Measurements from ENCODE around the gene GLIS1.

GLIS1 gene

DNA sequence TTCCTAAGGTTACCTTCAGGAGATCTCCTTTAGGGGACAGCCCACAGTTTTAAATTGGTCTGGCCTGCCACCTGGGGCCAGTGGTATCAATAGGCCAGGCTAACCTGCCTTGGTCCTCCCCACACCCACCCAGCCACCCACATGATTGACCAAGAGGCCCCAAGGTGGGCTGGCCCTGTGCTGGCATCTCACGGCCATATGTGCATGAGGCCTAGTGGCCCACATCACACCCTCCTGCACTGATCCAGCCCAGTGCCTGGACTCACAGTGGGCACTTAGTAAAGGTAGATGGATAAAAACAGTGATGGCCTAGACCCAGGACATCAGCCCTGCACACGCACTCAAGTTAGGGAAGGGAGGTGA is 197.7 kb downstream of the GLIS1 start:
- in situ Hi-C loops (cut with MboI; ENCODE audit: low sequenced_read_pairs) = no loop called here

DNA sequence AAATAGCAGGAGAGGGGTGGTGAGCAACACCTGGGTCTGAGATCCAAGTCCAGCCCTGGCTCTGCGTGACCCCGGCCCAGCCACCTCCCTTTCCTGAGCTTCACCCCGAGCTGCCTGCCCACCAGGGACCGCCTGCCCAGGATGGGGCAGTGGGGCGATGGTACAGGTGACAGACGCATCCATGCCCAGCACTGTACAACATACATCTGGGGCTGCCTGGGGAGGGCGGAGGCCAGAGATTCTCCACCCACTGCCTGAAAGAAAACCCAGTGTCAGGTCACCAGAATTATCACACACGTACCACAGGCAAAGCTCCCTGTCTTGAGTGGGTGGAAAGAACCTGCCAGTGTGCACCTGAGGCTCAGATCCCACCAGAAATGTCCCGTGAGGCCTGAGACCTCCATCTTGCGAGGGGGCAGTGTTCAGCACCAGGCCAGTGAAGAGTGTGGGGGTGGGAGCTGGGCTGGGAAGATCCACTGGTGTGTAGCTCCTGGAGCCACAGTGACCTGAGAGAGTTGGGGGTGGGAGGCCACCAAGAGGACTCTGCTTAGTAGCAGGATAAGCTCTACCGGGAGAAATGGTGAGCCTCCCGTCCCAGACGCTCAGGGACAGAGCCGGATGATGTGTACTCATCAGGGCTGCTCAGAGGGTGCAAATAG is 198.2 kb downstream of the GLIS1 start:
- in situ Hi-C loops (cut with MboI; ENCODE audit: low sequenced_read_pairs) = no loop called here

DNA sequence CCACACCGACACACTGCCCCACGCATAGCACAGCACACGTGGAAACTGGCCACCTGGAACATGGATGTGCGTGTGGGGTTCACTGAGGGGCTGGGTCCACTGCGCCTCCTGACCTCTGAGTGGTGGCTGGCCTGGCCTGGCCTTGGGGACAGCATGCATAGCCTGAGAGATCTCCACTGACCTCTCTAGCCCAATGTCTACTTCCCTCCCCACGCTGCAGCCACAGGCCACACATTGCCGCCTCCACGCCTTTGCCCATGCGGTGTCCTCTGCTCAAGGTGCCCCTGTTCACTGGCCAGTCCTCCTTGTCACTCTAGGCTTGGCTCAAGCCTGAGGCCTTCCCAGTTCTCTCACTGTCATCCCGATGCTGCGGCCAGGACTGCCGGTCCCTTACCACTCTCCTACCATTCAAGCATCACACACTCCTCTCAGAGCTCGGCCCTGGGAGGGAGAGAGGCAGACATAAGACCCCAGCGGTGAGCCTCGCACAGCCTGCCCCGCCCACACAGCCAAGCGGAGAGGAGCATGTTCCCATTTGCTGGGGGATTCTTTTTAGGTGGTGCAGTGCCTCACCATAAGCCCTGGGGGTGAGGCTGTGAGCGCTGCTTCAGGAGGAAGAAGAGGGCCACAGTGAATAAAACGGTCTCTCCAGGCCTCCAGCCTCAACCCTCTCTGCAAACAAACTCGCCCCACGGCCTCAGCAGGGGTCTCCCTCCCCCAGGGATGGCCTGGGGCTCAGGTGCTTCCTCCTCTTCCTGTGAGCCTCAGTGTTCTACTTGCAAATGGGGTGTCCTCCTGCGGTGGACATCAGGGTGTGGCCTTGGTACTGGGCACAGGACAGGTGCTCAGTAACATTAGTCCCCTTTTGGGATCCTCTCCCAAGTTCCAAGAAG is 199.0 kb downstream of the GLIS1 start:
- in situ Hi-C loops (cut with MboI; ENCODE audit: low sequenced_read_pairs) = no loop called here

DNA sequence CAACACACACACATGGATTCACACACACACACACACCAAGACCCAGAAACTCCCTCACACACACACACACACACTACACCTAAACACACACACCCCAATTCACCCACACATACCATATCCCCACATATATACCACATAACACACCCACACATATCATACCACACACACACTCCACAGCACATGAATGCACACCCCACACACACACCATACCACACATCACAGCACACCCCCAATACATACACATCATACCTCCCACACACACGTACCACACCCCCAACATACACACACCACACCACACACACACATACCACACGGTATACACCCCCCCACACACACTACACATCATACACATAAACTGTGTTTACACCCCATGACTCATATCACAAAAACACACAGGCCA is 199.7 kb downstream of the GLIS1 start:
- in situ Hi-C loops (cut with MboI; ENCODE audit: low sequenced_read_pairs) = no loop called here

DNA sequence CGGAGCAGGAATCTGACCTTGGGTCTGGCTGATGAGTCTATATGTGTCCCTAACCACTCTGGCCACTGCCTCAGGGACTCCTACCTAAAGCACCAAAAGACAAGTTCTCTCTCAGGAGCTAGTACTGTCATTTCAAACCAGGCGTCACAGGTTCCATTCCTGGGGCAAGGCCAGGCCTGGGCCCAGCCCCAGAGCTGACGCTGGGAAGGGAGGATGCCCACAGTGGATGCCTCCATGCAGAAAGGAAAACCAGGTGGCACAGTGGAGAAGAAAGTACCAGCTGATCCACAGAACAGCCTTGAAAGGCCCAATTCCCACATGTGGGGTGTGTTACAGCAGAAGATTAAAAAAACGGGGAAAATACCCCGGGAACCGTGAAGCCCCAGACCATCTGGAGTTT is 202.4 kb downstream of the GLIS1 start:
- in situ Hi-C loops (cut with MboI; ENCODE audit: low sequenced_read_pairs) = no loop called here

DNA sequence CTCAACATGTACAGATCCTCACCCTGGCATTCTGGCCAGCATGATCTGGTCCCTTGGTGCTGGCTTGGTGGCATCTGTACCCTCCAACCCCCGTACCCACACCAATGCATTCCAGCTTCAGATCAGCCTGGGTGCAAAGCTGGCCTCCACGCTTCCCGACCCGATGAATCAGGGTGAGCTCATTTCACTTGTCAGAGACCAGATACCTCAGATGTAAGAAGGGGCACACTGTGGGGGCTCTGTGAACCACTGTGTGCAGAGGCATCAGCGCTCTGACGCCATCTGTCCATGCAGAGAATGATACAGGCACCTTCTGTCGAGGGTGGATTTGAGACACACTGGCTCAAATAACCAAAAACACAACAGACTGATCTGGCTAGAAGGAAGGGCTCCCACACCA is 203.1 kb downstream of the GLIS1 start:
- in situ Hi-C loops (cut with MboI; ENCODE audit: low sequenced_read_pairs) = no loop called here

DNA sequence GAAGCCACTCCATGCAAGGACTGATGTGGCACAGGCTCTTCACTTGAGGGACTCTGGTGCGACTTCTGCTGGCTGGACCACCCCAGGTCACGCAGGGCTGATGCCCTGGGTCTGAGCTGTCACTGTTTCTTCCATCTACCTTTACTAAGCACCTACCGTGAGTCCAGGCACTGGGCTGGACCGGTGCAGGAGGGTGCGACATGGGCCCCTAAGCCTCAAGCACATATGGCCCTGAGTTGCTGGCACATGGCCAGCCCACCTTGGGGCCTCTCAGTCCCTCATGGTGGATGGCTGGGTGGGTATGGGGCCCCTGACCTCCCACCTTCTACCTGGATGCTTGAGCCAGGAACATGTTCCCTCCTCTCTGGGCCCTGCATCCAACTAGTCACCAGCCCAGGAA is 203.7 kb downstream of the GLIS1 start:
- in situ Hi-C loops (cut with MboI; ENCODE audit: low sequenced_read_pairs) = no loop called here

DNA sequence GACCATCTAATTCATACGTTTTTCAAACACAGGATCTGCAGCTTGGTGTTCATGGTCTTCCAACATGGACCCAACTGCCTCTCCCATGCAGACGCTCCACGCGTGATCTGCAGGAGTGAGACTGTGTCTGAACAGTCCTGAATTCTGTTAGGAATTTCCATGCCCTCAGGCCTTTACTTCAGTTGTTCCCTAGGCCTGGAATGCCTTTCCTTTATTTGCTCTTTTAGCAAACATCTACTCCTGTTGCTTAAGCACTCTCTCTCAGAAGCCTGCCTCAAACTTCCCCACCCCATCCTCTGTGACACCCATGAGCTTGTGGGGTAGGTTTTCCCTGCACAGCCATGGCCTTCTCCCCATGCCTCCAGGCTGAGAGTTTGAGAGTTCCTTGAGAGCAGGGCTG is 206.1 kb downstream of the GLIS1 start:
- in situ Hi-C loops (cut with MboI; ENCODE audit: low sequenced_read_pairs) = no loop called here

DNA sequence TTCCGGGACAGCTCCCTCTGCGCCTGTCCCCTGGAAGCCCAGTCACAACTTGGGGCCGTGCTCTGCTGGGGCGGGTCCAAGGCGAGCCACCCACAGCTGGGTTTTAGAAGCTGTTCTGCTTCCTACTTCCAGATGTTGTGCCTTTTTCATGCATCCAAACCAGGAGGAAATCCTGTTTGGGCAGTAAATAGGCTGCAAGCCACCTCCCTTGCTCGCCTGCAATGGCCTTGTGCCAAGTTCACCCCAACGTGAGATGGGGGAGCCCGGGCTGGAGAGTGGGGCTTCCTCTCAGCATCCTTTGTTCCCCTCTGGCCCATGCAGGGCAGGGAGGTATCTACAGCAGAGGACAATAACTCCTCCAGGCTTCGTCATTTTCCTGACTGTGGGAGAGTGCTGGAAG is 206.6 kb downstream of the GLIS1 start:
- in situ Hi-C loops (cut with MboI; ENCODE audit: low sequenced_read_pairs) = no loop called here

DNA sequence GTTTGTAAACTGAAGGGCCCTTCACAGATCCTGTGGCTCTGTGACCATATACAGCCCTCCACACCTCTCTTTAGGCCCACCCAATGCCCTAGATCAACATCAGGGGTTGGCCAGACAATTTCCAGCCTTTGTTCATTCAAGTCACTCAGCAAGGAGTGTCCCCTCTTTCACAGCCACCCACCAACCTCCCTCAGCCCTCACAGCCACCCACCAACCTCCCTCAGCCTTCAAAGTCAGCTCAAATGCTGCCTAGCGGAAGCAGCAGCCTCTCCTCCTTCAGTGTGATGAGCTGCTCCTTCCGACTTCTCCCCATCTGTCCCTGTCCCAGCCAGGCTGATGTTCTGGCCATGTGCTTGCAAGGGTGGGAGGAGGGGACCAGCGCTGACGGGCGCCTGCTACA is 208.4 kb downstream of the GLIS1 start:
- in situ Hi-C loops (cut with MboI; ENCODE audit: low sequenced_read_pairs) = no loop called here

DNA sequence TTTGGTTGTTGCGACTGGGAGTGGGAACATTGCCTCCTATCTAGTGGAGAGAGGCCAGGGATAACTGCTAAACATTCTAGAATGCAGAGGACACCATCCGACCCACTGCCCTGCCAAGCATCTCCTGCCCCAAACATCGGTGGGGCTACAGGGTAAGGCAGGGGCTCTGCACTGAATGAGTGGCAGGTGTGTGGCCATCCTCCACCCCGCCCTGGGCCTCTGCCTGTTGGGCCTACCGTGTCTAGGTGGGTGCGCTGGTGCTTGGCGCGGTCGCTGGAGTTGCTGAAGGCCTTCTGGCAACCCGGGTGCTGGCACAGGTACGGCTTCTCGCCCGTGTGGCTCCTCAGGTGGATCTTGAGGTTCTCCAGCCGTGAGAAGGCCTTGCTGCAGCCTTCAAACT is 209.4 kb downstream of the GLIS1 start:
- in situ Hi-C loops (cut with MboI; ENCODE audit: low sequenced_read_pairs) = no loop called here

DNA sequence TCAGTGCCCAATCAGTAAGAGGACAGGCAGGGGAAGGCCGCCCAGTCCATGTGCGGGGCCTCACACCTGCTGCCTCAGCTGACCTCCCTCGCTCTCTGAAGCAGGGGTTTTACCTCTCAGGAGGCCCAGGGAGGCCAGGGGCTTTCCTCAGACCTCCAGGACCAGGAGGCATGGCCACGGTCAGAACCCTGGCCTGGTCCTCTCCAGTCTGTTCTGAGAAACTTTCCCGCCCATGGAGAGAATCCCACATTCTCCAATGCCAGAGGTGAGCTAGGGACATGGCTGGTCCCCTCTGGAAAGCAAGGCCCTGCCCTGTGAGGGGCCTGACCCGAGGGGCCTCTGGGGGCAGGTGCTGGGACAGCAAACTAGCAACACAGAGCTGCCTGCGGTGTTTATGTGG is 211.6 kb downstream of the GLIS1 start:
- in situ Hi-C loops (cut with MboI; ENCODE audit: low sequenced_read_pairs) = no loop called here

DNA sequence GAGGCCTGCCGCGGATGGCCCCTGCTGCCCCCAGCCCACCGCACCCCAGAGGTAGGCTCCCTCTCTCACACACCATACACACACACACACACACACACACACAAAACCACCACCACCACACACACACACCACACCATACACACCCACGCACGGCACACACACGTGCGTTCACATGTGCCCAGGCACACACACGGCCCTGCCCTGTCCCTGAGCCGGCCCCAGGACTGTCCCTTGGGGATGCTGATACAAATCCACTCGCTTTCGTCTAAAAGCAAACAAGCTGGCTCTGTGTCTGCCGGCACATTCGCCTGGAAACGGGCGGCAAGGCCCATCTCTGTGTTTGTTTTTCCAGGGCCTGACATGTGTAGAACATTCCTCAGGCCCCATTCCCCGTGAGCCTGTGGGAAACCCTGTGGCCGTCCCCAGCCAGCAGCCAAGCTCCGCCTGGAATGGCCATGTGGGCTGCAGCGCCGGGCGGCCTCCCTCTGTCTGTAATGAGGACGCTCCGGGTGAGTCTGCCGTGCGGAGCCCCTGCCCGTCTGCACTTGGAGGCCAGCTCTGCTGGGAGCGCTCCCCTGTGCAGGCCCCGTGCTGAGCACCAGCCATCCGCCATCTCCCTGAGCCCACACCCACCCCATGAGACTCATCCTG is 212.4 kb downstream of the GLIS1 start:
- in situ Hi-C loops (cut with MboI; ENCODE audit: low sequenced_read_pairs) = no loop called here

DNA sequence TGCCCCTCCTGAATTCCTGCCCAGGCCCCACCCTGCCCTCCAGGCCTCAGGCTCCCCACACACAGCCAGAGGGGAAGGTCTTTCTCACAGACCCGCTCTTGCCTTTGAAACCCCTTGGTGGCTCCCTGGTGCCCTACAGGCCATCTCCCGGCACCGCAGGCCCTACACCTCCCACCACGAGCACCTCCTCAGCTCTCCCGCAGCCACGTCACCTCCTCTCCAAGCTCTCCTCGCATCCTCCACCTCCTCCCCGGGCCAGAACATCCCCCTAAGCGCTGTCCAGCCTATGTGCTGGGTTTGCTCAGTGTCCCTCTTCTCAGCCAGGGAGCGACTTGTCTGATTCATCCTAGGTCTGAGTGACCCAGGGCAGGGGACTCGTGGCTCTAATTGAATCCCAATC is 213.4 kb downstream of the GLIS1 start:
- in situ Hi-C loops (cut with MboI; ENCODE audit: low sequenced_read_pairs) = no loop called here

DNA sequence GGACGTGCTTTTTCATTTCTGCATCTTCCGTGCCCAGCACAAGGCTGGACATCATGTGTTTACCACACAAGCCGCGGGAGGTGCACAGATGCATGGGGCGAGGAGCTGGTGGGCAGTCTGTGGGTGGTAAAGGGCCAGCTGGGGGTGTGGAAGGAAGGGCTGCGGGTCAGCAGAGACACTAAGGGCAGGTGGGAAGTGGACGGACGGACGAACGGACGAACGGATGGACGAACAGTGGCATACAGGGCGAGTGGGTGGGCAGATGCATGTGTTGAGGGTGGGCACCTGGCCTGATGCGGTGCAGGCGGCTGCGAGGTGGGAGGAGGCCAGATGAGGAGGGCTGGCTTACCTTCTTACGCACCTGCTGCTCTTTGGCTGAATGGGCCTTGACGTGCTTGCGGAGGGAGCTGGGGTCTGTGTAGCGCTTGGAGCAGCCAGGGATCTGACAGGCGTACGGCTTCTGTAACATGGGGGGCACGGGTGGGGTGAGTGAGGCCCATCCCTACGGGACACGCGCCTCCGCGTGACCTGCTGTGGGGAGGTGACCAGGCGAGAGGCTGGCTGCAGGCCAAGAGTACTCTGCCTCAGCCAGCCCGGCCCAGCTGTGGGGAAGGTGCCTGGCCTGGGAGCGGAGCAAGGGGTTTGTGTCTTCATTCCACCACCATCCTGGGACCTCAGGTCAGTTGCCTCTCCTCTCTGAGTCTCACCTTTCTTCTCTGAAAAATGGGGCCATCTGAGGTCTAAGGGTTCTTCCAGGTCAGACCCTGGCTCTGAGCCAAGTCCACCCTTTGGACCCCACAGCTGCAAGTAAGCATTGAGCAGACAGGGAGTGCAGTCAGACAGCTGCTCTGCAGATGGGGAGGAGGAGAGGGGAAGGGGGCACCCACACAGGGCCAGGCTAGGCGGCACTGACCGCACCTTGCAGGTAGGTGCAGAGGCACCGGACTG is 214.3 kb downstream of the GLIS1 start:
- in situ Hi-C loops (cut with MboI; ENCODE audit: low sequenced_read_pairs) = no loop called here

DNA sequence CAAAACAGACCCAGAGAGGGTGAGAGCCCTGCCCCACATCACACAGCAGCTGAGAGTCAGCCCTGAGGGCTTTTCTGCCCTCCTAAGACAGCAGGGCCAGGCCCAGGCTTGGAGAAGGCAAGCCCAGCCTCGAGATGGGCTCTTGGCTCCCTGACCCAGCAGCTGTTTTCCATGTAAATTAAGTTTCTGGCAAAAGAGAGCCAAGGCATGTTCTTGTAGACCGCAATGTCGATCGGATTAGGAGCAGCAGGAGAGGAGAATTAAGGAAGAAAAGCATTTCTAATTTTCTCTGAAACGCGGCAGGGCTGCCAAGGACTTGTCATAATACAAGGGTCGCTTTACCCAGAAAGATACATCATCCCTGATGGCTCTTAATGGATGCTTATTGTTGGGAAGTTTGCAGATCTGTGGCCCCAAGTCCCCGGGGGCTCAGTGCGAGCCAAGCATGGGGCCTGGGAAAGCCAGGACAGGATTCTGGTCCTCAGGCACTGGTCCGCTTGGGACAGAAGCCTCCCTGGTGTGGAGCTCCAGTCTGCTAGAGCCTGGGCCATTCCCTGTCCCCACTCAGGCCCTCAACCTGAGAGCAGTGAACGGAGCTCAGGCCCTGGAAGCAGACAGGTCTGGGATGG is 216.9 kb downstream of the GLIS1 start:
- in situ Hi-C loops (cut with MboI; ENCODE audit: low sequenced_read_pairs) = no loop called here

DNA sequence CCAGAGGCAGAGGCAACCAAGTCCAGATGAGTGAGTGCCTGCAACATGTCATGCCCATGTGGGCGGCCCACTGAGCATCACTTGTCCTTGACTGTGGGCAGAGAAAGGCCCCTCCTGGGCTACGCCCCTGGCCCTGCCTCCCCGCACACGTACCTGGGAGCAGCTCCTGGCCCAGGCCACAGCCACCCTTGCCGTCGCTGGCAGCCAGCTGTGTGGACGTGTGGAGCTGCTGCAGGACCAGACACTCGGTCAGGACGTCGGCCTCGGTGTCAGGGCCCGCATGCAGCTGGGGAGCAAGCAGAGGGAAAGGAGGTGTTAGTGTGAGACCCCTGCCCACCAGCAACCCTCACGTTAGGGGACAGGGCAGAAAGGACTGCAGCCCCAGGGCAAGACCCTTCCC is 218.5 kb downstream of the GLIS1 start:
- in situ Hi-C loops (cut with MboI; ENCODE audit: low sequenced_read_pairs) = no loop called here

DNA sequence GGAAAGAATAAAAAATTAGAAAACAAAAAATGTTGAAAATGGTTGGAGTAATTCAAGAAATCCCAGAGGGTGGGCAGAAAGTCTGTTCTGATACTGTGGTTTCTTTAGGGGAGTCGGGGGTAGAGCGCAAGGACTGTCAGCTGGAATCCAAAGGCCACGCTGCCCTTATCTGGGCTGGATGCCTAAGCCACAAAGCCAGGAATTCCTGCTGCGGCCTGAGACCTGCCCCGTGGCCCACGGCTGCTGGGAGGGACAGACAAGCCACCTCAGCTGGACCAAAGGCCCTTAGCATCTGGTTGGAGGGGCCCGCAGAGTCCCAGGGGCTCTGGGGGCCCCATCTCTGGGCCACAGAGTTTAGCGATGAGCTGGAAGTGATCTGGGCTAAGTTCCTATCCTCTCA is 219.5 kb downstream of the GLIS1 start:
- in situ Hi-C loops (cut with MboI; ENCODE audit: low sequenced_read_pairs) = no loop called here

DNA sequence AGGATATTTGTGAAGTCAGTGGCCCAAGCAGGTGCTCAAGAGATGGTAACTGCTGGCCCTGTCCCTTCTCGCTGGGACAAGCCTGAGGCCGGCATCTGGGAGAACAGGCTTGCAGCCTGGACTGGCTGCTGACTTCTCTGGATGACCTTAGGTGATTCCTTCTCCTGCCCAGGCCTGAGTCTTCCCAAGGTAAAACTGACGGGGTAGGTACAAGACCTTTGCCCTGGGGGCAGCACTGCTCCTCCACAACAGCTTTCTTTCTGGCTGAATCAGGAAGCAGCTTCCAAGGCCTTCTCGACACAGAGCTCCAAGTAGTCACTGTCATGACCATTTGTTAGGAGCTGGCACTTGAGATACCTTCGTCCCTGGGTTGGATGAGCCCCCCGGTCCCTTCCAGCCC is 220.2 kb downstream of the GLIS1 start:
- in situ Hi-C loops (cut with MboI; ENCODE audit: low sequenced_read_pairs) = no loop called here

DNA sequence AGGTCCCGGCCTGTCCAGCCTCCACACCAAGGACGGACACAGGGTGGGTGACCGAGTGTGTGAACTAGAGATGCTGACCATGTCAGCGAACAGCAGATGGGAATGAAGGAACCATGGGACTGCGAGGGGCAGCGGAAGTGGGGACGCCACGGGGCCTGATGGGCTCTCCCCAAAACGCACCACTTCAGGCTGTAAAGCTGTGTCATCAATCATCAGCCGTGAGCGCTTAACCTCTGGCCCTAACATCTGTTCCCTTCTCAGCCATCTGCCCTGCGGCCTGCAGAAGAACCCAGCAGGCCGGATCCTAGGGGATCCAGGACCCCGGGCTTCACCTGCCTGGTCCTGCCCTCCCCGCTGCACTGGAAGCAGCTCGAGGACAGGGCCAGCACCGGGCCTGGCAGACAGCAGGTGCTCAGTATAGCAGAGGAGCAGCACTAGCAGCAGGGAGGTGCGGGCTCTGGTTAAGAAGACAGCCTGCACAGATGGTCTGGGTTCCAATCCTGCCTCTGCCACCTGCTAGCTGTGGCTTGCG is 221.1 kb downstream of the GLIS1 start:
- in situ Hi-C loops (cut with MboI; ENCODE audit: low sequenced_read_pairs) = no loop called here
